ENCODE data around the gene PRAMEF6.
"Not testable (repeated sequence)": the region's sequence is repeated elsewhere in the genome, so short reads cannot be mapped to it uniquely, and the experiment has no call there.

The PRAMEF6 gene

DNA sequence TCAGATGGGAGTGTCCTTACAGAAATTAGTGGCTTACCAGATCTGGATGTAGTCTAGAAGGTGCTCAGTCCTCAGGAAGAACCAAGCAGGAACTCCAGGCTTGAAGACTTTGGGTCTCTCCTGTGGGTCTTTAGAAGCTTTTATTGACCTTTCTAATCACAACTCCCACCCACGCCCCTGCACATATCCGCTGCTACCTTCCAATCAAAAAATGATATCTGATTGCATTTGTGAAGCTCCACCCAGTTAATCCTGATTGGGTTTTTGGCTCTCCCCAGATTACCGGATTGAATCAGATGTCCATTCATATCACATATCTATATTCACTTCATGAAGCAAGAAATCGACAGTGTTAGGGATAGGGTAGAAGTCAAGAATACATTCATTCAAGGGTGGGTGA is at the start of gene PRAMEF6:
TSS of gene PRAMEF6 (minus strand) at position 101 of the 400 bp plus-strand sequence. CDS start 5,062 bp downstream, outside the sequence.
- DNase-seq, result not testable (repeated sequence)

DNA sequence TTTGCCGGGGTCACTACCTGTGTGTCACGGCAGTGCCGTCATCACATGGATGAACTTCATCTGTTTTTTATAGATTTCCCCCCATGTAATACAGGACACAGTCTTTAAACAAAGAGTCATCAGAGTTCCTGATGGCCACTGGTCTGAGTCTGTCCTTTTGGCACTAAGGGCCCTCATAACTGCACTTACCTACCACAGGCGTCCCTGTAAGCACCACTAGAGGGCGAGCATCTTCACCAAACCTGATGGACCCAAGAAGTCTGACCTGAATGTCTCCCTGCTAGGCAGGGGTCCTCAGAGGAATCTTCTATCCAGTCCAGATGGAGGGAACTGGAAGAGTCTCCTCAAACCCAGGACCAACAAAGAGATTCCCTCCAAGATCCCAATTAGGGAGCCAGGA is 23.0 kb downstream of the PRAMEF6 start:
- DNase-seq, result not testable (repeated sequence)

DNA sequence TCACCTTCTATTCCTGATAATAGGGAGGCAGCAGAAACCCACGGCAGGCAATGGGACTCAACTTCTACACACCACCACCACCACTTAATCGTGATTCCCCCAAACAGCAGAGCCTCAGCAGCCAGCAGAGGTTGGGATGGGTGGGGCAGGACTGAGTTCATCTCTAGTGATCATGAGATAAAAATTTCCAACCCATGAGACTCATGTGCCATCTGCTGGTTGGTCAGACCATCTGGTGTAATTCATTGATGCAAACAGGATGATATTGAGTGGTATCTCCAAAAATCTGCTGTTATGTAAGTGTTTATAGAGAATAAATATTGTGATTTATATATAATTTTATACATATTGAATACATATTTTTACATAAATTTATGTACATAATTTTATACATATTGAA is 25.6 kb downstream of the PRAMEF6 start:
- DNase-seq, result not testable (repeated sequence)

DNA sequence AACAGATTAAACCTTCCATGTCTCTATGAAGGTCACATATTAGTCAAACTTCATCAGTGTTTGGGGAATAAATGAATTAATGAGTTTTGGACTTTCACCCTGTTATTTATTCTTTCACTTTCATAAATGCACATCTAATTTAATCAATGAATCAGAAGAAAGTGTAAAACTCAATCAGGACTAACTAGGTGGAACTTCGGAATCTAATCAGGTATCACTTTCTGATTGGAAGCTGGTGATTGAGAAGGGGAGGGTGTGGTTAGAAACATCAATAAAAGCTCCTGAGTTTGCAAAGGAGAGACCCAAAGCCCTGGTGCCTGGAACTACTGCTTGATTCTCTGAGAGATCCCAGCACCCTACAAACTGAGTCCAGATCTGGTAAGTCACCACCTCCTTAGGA is 31.1 kb downstream of the PRAMEF6 start, which contains the start of gene PRAMEF7:
TSS of gene PRAMEF7 (plus strand) at position 301 of the 400 bp plus-strand sequence. CDS start 1,083 bp downstream, outside the sequence.
- not testable (repeated sequence) for DNase-seq

DNA sequence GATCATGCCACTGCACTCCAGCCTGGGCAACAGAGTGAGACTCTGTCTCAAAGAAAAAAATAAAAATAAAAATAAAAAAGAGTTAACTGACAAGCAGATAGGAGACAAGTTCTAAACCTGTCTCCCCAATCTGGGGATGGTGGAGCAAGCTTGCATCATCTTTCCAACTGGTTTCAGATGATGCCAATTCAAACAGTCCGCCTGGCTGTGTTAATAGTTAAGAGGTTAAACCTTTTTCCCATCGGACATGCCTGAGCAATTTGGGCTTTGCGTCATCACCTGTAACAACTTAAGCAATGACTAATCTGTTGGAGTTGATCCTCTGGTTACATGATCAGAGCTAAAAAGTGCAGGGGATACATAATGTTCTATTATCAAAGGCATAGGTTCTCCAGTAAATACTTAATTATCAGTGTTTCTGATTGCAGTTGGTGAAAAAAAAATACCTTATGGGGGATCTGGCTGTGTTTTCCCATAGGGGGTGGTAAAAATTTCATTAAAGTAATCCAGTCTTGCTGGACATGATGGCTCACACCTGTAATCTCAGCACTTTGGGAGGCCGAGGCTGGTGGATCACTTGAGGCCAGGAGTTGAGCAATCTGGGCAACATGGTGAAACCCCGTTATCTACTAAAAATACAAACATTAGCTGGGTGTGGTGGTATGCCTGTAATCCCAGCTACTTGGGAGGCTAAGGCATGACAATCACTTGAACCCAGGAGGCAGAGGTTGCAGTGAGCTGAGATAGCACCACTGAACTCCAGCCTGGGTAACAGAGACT is 43.4 kb downstream of the PRAMEF6 start:
- not testable (repeated sequence) for DNase-seq

DNA sequence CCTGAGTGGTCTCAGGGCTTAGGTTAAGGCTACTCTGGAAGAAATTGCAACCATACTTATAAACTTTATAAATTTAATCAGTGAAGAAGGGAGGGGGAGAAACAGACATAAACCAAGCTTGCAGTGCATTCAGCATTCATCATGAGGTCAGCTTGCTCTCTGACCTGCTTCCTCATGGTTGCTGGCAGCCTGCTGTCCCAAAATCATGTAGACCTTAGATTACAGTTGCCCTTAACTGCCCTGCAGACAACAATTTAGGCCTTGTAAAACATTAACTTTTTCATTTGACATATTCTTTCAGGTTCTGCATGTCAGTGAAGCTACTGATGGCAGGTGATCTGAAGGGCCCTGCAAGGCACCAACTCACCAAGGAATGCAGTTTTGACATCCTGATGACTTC is 48.2 kb downstream of the PRAMEF6 start:
- DNase-seq, result not testable (repeated sequence)

DNA sequence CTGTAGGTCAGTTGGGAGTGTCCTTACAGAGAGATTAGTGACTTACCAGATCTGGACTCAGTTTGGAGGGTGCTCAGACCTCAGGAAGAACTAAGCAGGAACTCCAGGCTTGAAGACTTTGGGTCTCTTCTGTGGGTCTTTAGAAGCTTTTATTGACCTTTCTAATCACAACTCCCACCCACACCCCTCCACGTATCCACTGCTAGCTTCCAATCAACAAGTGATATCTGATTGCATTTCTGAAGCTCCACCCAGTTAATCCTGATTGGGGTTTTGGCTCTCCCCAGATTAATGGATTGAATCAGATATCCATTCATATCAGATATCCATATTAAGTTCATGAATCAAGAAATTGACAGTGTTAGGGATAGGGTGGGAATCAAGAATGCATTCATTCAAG is 49.2 kb downstream of the PRAMEF6 start, which contains the start of gene PRAMEF10:
TSS of gene PRAMEF10 (minus strand) at position 101 of the 400 bp plus-strand sequence. CDS start 2,423 bp downstream, outside the sequence.
- DNase-seq, result not testable (repeated sequence)
